ENCODE data around the gene VPS54. TPM values are rescaled to one million over a fixed set of nuclear protein-coding genes. Genes with fewer than 3 reads are reported as not detected.

The VPS54 gene
- total RNA-seq, 2 experiments from 2014 or later = 15.2 to 16.0 TPM

- H3K9me3 Mint-ChIP-seq = no peaks in the 10 kb centered on the region
- no peaks in the 10 kb centered on the region for H3K27me3 Mint-ChIP-seq
- peak overlapping the region; percentile 63 for H3K4me3 Mint-ChIP-seq
- no peak for ATAC-seq (ENCODE audit: low read depth)
- DNase-seq = no peak
- peaks cover 28% of the 10 kb centered on the region for H3K4me1 Mint-ChIP-seq
- POLR2A ChIA-PET = no interaction called here
- peaks cover 2% of the 10 kb centered on the region for H3K36me3 Mint-ChIP-seq
- peak overlapping the region; percentile 81 for H3K27ac Mint-ChIP-seq
Measured at GRCh38 chr2:64040161-64040560, 20.9 kb upstream of the VPS54 start.

- H3K27ac Mint-ChIP-seq = peak overlapping the region; percentile 97
- H3K27me3 Mint-ChIP-seq = no peaks in the 10 kb centered on the region
- H3K36me3 Mint-ChIP-seq = peaks cover 17% of the 10 kb centered on the region
- H3K4me3 Mint-ChIP-seq = peak overlapping the region; percentile 85
- peaks cover 36% of the 10 kb centered on the region for H3K4me1 Mint-ChIP-seq
- POLR2A ChIA-PET = interaction anchor here (1.0 kb wide), 2 partner anchors 12 to 1840 kb away, joined by 3 read pairs; partner anchors contain the start of gene B3GNT2
- ATAC-seq (ENCODE audit: low read depth) (peak; percentile 99), DNase-seq (no peak)
- peaks cover 7% of the 10 kb centered on the region for H3K9me3 Mint-ChIP-seq
Measured at GRCh38 chr2:64036034-64036705, 16.9 kb upstream of the VPS54 start.

DNA sequence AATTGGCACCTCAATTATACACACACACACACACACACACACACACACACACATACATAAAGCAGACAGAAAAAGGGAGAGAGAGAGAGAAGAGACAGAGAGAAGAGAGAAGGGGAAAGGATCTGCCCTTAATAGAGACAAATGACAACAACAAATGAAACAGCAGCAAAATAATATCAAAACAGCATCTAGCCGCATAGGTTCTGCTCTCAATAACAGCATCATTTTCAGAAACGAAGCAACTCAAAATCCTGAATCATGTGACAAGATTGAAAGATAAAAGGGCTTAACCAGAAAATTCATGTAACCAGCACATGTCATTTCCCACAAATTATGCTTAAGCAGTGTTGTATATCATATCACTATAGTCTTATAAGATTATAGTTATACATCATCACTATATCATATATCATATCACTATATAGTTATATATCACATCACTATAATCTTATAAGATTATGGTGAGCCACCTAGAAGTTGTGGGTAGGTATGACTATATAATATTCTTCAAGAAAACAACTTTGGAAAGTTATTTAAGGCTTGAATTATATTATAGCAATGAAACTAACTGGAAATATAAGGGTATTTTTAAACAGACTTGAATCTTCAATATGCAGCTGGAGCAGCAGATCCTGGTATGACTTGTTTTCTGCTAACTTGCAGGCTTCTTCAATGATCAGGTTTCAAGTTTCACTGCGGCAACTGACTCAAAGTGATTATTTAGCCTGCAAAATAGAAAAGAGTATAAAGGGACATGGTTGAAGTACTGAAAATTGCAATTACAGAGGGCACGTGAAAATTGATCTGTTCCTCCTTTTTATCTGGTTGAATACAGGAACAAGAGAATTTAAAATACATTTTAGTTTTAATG is 16.1 kb upstream of the VPS54 start:
- peak overlapping the region; percentile 85 for H3K4me3 Mint-ChIP-seq
- peaks cover 17% of the 10 kb centered on the region for H3K36me3 Mint-ChIP-seq
- ATAC-seq (ENCODE audit: low read depth) = no peak
- POLR2A ChIA-PET = interaction anchor here (1.0 kb wide), 1 partner anchor 11 kb away, joined by 3 read pairs; no protein-coding TSS in a partner anchor
- peak overlapping the region; percentile 97 for H3K27ac Mint-ChIP-seq
- peaks cover 32% of the 10 kb centered on the region for H3K4me1 Mint-ChIP-seq
- H3K27me3 Mint-ChIP-seq = no peaks in the 10 kb centered on the region
- no peak for DNase-seq
- H3K9me3 Mint-ChIP-seq = peaks cover 7% of the 10 kb centered on the region

- peaks cover 6% of the 10 kb centered on the region for H3K36me3 Mint-ChIP-seq
- H3K4me3 Mint-ChIP-seq = no peak overlapping the region
- no peaks in the 10 kb centered on the region for H3K27me3 Mint-ChIP-seq
- ATAC-seq (ENCODE audit: low read depth) = no peak
- no peak for DNase-seq
- POLR2A ChIA-PET = interaction anchor here (1.5 kb wide), 1 partner anchor 11 kb away, joined by 3 read pairs; no protein-coding TSS in a partner anchor
- H3K27ac Mint-ChIP-seq = no peak overlapping the region
- H3K9me3 Mint-ChIP-seq = peaks cover 4% of the 10 kb centered on the region
- peaks cover 18% of the 10 kb centered on the region for H3K4me1 Mint-ChIP-seq
Measured at GRCh38 chr2:64029116-64029665, 10.0 kb upstream of the VPS54 start.

GRCh38 chr2:64025741-64026140 is 6.5 kb upstream of the VPS54 start:
- Mint-ChIP-seq H3K27ac (peak overlapping the region; percentile 72), H3K9me3 (no peaks in the 10 kb centered on the region), H3K36me3 (no peaks in the 10 kb centered on the region), H3K4me3 (peak overlapping the region; percentile 59), H3K27me3 (no peaks in the 10 kb centered on the region), H3K4me1 (peaks cover 19% of the 10 kb centered on the region)
- ATAC-seq (ENCODE audit: low read depth) (peak; percentile 87), DNase-seq (no peak)
- POLR2A ChIA-PET = no interaction called here

- Mint-ChIP-seq H3K4me3 (no peak overlapping the region), H3K4me1 (peaks cover 24% of the 10 kb centered on the region), H3K27me3 (no peaks in the 10 kb centered on the region), H3K36me3 (no peaks in the 10 kb centered on the region), H3K9me3 (no peaks in the 10 kb centered on the region), H3K27ac (no peak overlapping the region)
- no peak for DNase-seq
- ATAC-seq (ENCODE audit: low read depth) = no peak
- POLR2A ChIA-PET = interaction anchor here (1.1 kb wide), 1 partner anchor 12 kb away, joined by 3 read pairs; no protein-coding TSS in a partner anchor
Measured at GRCh38 chr2:64024259-64024949, 5.2 kb upstream of the VPS54 start.

DNA sequence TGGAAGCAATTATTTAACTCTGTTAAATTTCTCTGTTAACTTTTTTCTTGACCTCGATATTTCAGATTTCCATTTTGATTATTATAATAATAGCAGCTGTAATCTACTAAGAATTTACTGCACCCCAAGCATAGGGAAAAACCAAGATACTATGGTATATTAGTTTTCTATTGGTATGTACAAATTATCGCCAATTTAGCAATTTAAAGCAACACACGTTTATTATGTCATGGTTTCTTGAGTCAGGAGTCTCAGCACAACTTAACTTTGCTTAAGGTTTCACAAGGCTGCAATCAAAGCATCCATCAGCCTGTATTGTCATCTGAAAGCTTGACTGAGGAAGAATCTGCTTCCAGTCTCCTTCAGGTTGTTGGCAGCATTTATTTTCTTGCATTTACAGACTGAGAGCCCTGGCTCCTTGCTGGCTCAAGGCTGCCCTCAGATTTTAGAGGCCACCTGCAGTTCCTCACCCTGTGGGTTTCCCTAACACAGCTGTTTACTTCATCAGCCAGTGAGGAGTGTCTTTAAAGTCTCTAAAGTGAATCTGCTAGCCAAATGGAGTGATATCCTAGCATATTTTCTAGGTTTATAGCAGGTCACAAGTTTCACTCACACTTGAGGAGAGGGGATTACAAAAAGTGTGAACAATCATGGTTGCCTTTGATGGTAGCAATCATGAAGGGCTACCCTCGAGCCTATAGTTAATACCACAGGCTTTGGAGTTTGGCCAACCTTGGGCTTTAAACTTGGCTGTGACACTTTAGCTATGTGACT is 4.4 kb upstream of the VPS54 start:
- no peak overlapping the region for H3K4me3 Mint-ChIP-seq
- DNase-seq = no peak
- H3K9me3 Mint-ChIP-seq = no peaks in the 10 kb centered on the region
- no peaks in the 10 kb centered on the region for H3K27me3 Mint-ChIP-seq
- POLR2A ChIA-PET = interaction anchor here (1.1 kb wide), 1 partner anchor 12 kb away, joined by 3 read pairs; no protein-coding TSS in a partner anchor
- peaks cover 24% of the 10 kb centered on the region for H3K4me1 Mint-ChIP-seq
- no peak for ATAC-seq (ENCODE audit: low read depth)
- H3K36me3 Mint-ChIP-seq = no peaks in the 10 kb centered on the region
- H3K27ac Mint-ChIP-seq = no peak overlapping the region

GRCh38 chr2:64021578-64021977 is 2.4 kb upstream of the VPS54 start:
- peak overlapping the region; percentile 48 for H3K27ac Mint-ChIP-seq
- ATAC-seq (ENCODE audit: low read depth) (no peak), DNase-seq (no peak)
- H3K4me3 Mint-ChIP-seq = peak overlapping the region; percentile 47
- H3K4me1 Mint-ChIP-seq = peaks cover 29% of the 10 kb centered on the region
- no peaks in the 10 kb centered on the region for H3K27me3 Mint-ChIP-seq
- POLR2A ChIA-PET = interaction anchor here (3.4 kb wide), 1 partner anchor 180 kb away, joined by 13 read pairs; the partner anchor contains the start of gene UGP2
- H3K9me3 Mint-ChIP-seq = no peaks in the 10 kb centered on the region
- peaks cover 5% of the 10 kb centered on the region for H3K36me3 Mint-ChIP-seq

- ATAC-seq (ENCODE audit: low read depth) = no peak
- peak overlapping the region; percentile 92 for H3K4me3 Mint-ChIP-seq
- no peaks in the 10 kb centered on the region for H3K27me3 Mint-ChIP-seq
- H3K9me3 Mint-ChIP-seq = no peaks in the 10 kb centered on the region
- POLR2A ChIA-PET = interaction anchor here (3.4 kb wide), 1 partner anchor 178 kb away, joined by 13 read pairs; the partner anchor contains the start of gene UGP2
- peaks cover 13% of the 10 kb centered on the region for H3K36me3 Mint-ChIP-seq
- peaks cover 30% of the 10 kb centered on the region for H3K4me1 Mint-ChIP-seq
- no peak for DNase-seq
- peak overlapping the region; percentile 99 for H3K27ac Mint-ChIP-seq
Measured at GRCh38 chr2:64019975-64020528, 824 bp upstream of the VPS54 start.

DNA sequence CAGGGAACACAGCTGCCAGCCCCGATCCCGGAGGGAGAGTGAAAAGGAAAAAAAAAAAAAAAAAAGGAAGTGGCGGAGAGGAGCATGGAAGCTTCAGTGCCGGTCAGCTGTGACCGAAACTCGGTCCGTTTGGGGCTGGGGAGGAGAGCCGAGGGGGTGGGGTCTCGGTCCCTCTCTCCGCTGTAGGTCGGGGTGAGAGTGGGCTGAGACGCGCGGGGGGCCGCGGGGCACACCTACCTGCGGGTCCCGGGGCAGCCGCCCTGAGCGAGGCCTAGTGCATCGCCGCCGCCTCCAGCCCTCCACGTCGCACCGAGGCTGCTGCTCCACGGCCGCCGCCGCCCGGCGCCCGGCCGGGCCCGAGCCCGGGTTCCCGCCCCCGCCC is 536 bp downstream of the VPS54 start:
- no peak for ATAC-seq (ENCODE audit: low read depth)
- Mint-ChIP-seq H3K27me3 (no peaks in the 10 kb centered on the region), H3K4me3 (peak overlapping the region; percentile 98), H3K4me1 (peaks cover 31% of the 10 kb centered on the region), H3K36me3 (peaks cover 13% of the 10 kb centered on the region), H3K27ac (peak overlapping the region; percentile 99), H3K9me3 (no peaks in the 10 kb centered on the region)
- no peak for DNase-seq
- POLR2A ChIA-PET = interaction anchor here (0.7 to 3.4 kb wide), 6 partner anchors 11 to 1706 kb away, joined by 3 to 13 read pairs (median 4); partner anchors contain the start of gene UGP2

- H3K27me3 Mint-ChIP-seq = no peaks in the 10 kb centered on the region
- peak overlapping the region; percentile 98 for H3K4me3 Mint-ChIP-seq
- DNase-seq (no peak), ATAC-seq (ENCODE audit: low read depth) (no peak)
- peak overlapping the region; percentile 97 for H3K27ac Mint-ChIP-seq
- POLR2A ChIA-PET = interaction anchor here (0.7 to 3.4 kb wide), 6 partner anchors 12 to 1706 kb away, joined by 3 to 13 read pairs (median 4); partner anchors contain the start of gene UGP2
- peaks cover 34% of the 10 kb centered on the region for H3K4me1 Mint-ChIP-seq
- peaks cover 15% of the 10 kb centered on the region for H3K36me3 Mint-ChIP-seq
- no peaks in the 10 kb centered on the region for H3K9me3 Mint-ChIP-seq
Measured at GRCh38 chr2:64017811-64018700, 1.2 kb downstream of the VPS54 start.

All from activated naive CD8-positive, alpha-beta T cell treated with anti-CD3 and anti-CD28 coated beads, Interleukin-2, amount 10 ng/mL, durations not matched to agents 7 days and 5 days (primary cell).